ENCODE data around the gene SYTL5. TPM values are rescaled to one million over a fixed set of nuclear protein-coding genes. Genes with fewer than 3 reads are reported as not detected.

SYTL5 gene
- total and polyA plus RNA-seq, 7 experiments from 2014 or later = 0.12 TPM; not detected in 6

- ChIA-PET POLR2A (no interaction called here), CTCF (no interaction called here)
- Histone ChIP-seq H3K27ac (ENCODE audit: low read depth, low read length) (no peak overlapping the region), H3K4me1 (ENCODE audit: control insufficient read depth in 2 of 2, insufficient read depth in 2 of 2, low read length in 2 of 2) (no peaks in the 10 kb centered on the region), H3K9me3 (ENCODE audit: control insufficient read depth in 2 of 3, low read length in 3 of 3) (no peaks in the 10 kb centered on the region), H3K27me3 (ENCODE audit: control insufficient read depth in 2 of 2, insufficient read depth in 2 of 2, low read length in 2 of 2) (no peaks in the 10 kb centered on the region), H3K4me3 (ENCODE audit: low read length) (no peak overlapping the region), H3K36me3 (ENCODE audit: control insufficient read depth in 2 of 3, insufficient read depth in 3 of 3, low read length in 3 of 3) (no peaks in the 10 kb centered on the region)
- Mint-ChIP-seq H3K9me3 (no peaks in the 10 kb centered on the region), H3K36me3 (no peaks in the 10 kb centered on the region), H3K27ac (no peak overlapping the region), H3K4me3 (no peak overlapping the region), H3K4me1 (peaks cover 0 to 3% (median 0%) of the 10 kb centered on the region in 7 donors), H3K27me3 (peaks cover 0 to 4% (median 0%) of the 10 kb centered on the region in 5 donors)
- intact Hi-C loops (cut with micrococcal nuclease) = no loop called here
- ATAC-seq (no peak), DNase-seq (no peak)
These were observed 10.9 kb upstream of the SYTL5 start for GRCh38 chrX:37995428-37995827.

GRCh38 chrX:37997096-37997495 is 9.3 kb upstream of the SYTL5 start:
- POLR2A ChIA-PET = no interaction called here
- H3K4me1 Mint-ChIP-seq = peaks cover 0 to 3% (median 0%) of the 10 kb centered on the region in 7 donors
- ATAC-seq (no peak), DNase-seq (no peak)
- Histone ChIP-seq H3K36me3 (ENCODE audit: control insufficient read depth in 2 of 3, insufficient read depth in 3 of 3, low read length in 3 of 3) (no peaks in the 10 kb centered on the region), H3K4me1 (ENCODE audit: control insufficient read depth in 2 of 2, insufficient read depth in 2 of 2, low read length in 2 of 2) (no peaks in the 10 kb centered on the region), H3K27ac (ENCODE audit: low read depth, low read length) (no peak overlapping the region), H3K27me3 (ENCODE audit: control insufficient read depth in 2 of 2, insufficient read depth in 2 of 2, low read length in 2 of 2) (no peaks in the 10 kb centered on the region), H3K9me3 (ENCODE audit: control insufficient read depth in 2 of 3, low read length in 3 of 3) (no peaks in the 10 kb centered on the region), H3K4me3 (ENCODE audit: low read length) (no peak overlapping the region)
- intact Hi-C loops (cut with micrococcal nuclease) = no loop called here
- no peak overlapping the region for H3K4me3 Mint-ChIP-seq
- CTCF ChIA-PET = no interaction called here
- no peaks in the 10 kb centered on the region for H3K36me3 Mint-ChIP-seq
- no peak overlapping the region for H3K27ac Mint-ChIP-seq
- peaks cover 0 to 4% (median 0%) of the 10 kb centered on the region in 5 donors for H3K27me3 Mint-ChIP-seq
- no peaks in the 10 kb centered on the region for H3K9me3 Mint-ChIP-seq

GRCh38 chrX:37998586-37999262 is 7.6 kb upstream of the SYTL5 start:
- no peak overlapping the region for H3K4me3 ChIP-seq (ENCODE audit: low read length)
- Mint-ChIP-seq H3K27ac (no peak overlapping the region), H3K36me3 (no peaks in the 10 kb centered on the region), H3K9me3 (peaks cover 0 to 2% (median 0%) of the 10 kb centered on the region in 11 donors), H3K27me3 (peaks cover 0 to 4% (median under 1%) of the 10 kb centered on the region in 5 donors), H3K4me1 (peaks cover 0 to 3% (median 0%) of the 10 kb centered on the region in 7 donors), H3K4me3 (no peak overlapping the region)
- no peaks in the 10 kb centered on the region for H3K9me3 ChIP-seq (ENCODE audit: control insufficient read depth in 2 of 3, low read length in 3 of 3)
- H3K4me1 ChIP-seq (ENCODE audit: control insufficient read depth in 2 of 2, insufficient read depth in 2 of 2, low read length in 2 of 2) = no peaks in the 10 kb centered on the region
- ChIA-PET CTCF (no interaction called here), POLR2A (no interaction called here)
- no peaks in the 10 kb centered on the region for H3K36me3 ChIP-seq (ENCODE audit: control insufficient read depth in 2 of 3, insufficient read depth in 3 of 3, low read length in 3 of 3)
- H3K27me3 ChIP-seq (ENCODE audit: control insufficient read depth in 2 of 2, insufficient read depth in 2 of 2, low read length in 2 of 2) = no peaks in the 10 kb centered on the region
- H3K27ac ChIP-seq (ENCODE audit: low read depth, low read length) = no peak overlapping the region
- DNase-seq = no peak
- intact Hi-C loops (cut with micrococcal nuclease) = no loop called here
- no peak for ATAC-seq

- Histone ChIP-seq H3K9me3 (ENCODE audit: control insufficient read depth in 2 of 3, low read length in 3 of 3) (no peaks in the 10 kb centered on the region), H3K27me3 (ENCODE audit: control insufficient read depth in 2 of 2, insufficient read depth in 2 of 2, low read length in 2 of 2) (no peaks in the 10 kb centered on the region), H3K36me3 (ENCODE audit: control insufficient read depth in 2 of 3, insufficient read depth in 3 of 3, low read length in 3 of 3) (no peaks in the 10 kb centered on the region), H3K27ac (ENCODE audit: low read depth, low read length) (no peak overlapping the region), H3K4me3 (ENCODE audit: low read length) (no peak overlapping the region), H3K4me1 (ENCODE audit: control insufficient read depth in 2 of 2, insufficient read depth in 2 of 2, low read length in 2 of 2) (no peaks in the 10 kb centered on the region)
- H3K27ac Mint-ChIP-seq = no peak overlapping the region
- H3K4me3 Mint-ChIP-seq = no peak overlapping the region
- H3K36me3 Mint-ChIP-seq = no peaks in the 10 kb centered on the region
- ChIA-PET CTCF (no interaction called here), POLR2A (no interaction called here)
- peaks cover 0 to 14% (median 4%) of the 10 kb centered on the region in 5 donors for H3K27me3 Mint-ChIP-seq
- ATAC-seq (no peak), DNase-seq (no peak)
- intact Hi-C loops (cut with micrococcal nuclease) = no loop called here
- peaks cover 0 to 12% (median 3%) of the 10 kb centered on the region in 11 donors for H3K9me3 Mint-ChIP-seq
- H3K4me1 Mint-ChIP-seq = no peaks in the 10 kb centered on the region
These were observed 5.6 kb upstream of the SYTL5 start for GRCh38 chrX:38000706-38001105.

- H3K27ac ChIP-seq (ENCODE audit: low read depth, low read length) = no peak overlapping the region
- no peak overlapping the region for H3K4me3 ChIP-seq (ENCODE audit: low read length)
- intact Hi-C loops (cut with micrococcal nuclease) = no loop called here
- Mint-ChIP-seq H3K27ac (no peak overlapping the region), H3K27me3 (peaks cover 2 to 29% (median 6%) of the 10 kb centered on the region in 5 donors), H3K9me3 (peaks cover 0 to 12% (median 3%) of the 10 kb centered on the region in 11 donors), H3K4me3 (no peak overlapping the region), H3K36me3 (no peaks in the 10 kb centered on the region), H3K4me1 (no peaks in the 10 kb centered on the region)
- POLR2A ChIA-PET = no interaction called here
- DNase-seq (no peak), ATAC-seq (no peak)
- no peaks in the 10 kb centered on the region for H3K36me3 ChIP-seq (ENCODE audit: control insufficient read depth in 2 of 3, insufficient read depth in 3 of 3, low read length in 3 of 3)
- CTCF ChIA-PET = no interaction called here
- no peaks in the 10 kb centered on the region for H3K9me3 ChIP-seq (ENCODE audit: control insufficient read depth in 2 of 3, low read length in 3 of 3)
- H3K27me3 ChIP-seq (ENCODE audit: control insufficient read depth in 2 of 2, insufficient read depth in 2 of 2, low read length in 2 of 2) = no peaks in the 10 kb centered on the region
- no peaks in the 10 kb centered on the region for H3K4me1 ChIP-seq (ENCODE audit: control insufficient read depth in 2 of 2, insufficient read depth in 2 of 2, low read length in 2 of 2)
These were observed 2.3 kb upstream of the SYTL5 start for GRCh38 chrX:38004046-38004445.

- Histone ChIP-seq H3K4me1 (ENCODE audit: control insufficient read depth in 2 of 2, insufficient read depth in 2 of 2, low read length in 2 of 2) (no peaks in the 10 kb centered on the region), H3K27ac (ENCODE audit: low read depth, low read length) (no peak overlapping the region), H3K9me3 (ENCODE audit: control insufficient read depth in 2 of 3, low read length in 3 of 3) (no peaks in the 10 kb centered on the region), H3K36me3 (ENCODE audit: control insufficient read depth in 2 of 3, insufficient read depth in 3 of 3, low read length in 3 of 3) (no peaks in the 10 kb centered on the region), H3K4me3 (ENCODE audit: low read length) (no peak overlapping the region), H3K27me3 (ENCODE audit: control insufficient read depth in 2 of 2, insufficient read depth in 2 of 2, low read length in 2 of 2) (no peaks in the 10 kb centered on the region)
- Mint-ChIP-seq H3K27me3 (peaks cover 6 to 29% (median 8%) of the 10 kb centered on the region in 5 donors), H3K4me1 (no peaks in the 10 kb centered on the region), H3K36me3 (no peaks in the 10 kb centered on the region), H3K27ac (no peak overlapping the region), H3K9me3 (peaks cover 0 to 12% (median 3%) of the 10 kb centered on the region in 11 donors), H3K4me3 (no peak overlapping the region)
- POLR2A ChIA-PET = no interaction called here
- intact Hi-C loops (cut with micrococcal nuclease) = no loop called here
- no peak for ATAC-seq
- DNase-seq = no peak
- CTCF ChIA-PET = no interaction called here
These were observed 425 bp downstream of the SYTL5 start for GRCh38 chrX:38006778-38007177.

- DNase-seq (no peak), ATAC-seq (no peak)
- no peak overlapping the region for H3K27ac Mint-ChIP-seq
- H3K4me3 ChIP-seq (ENCODE audit: low read length) = no peak overlapping the region
- H3K27me3 ChIP-seq (ENCODE audit: control insufficient read depth in 2 of 2, insufficient read depth in 2 of 2, low read length in 2 of 2) = no peaks in the 10 kb centered on the region
- no peaks in the 10 kb centered on the region for H3K36me3 ChIP-seq (ENCODE audit: control insufficient read depth in 2 of 3, insufficient read depth in 3 of 3, low read length in 3 of 3)
- H3K27me3 Mint-ChIP-seq = peaks cover 6 to 33% (median 10%) of the 10 kb centered on the region in 5 donors
- H3K4me1 ChIP-seq (ENCODE audit: control insufficient read depth in 2 of 2, insufficient read depth in 2 of 2, low read length in 2 of 2) = no peaks in the 10 kb centered on the region
- H3K27ac ChIP-seq (ENCODE audit: low read depth, low read length) = no peak overlapping the region
- intact Hi-C loops (cut with micrococcal nuclease) = no loop called here
- H3K9me3 Mint-ChIP-seq = peaks cover 0 to 11% (median 3%) of the 10 kb centered on the region in 11 donors
- ChIA-PET POLR2A (no interaction called here), CTCF (no interaction called here)
- H3K36me3 Mint-ChIP-seq = no peaks in the 10 kb centered on the region
- H3K4me3 Mint-ChIP-seq = no peak overlapping the region
- no peaks in the 10 kb centered on the region for H3K9me3 ChIP-seq (ENCODE audit: control insufficient read depth in 2 of 3, low read length in 3 of 3)
- no peaks in the 10 kb centered on the region for H3K4me1 Mint-ChIP-seq
These were observed 2.3 kb downstream of the SYTL5 start for GRCh38 chrX:38008658-38009057.
